Activated CD4-positive, alpha-beta T cell treated with anti-CD3 and anti-CD28 coated beads, Interleukin-2, amount 10 ng/mL, durations not matched to agents 7 days and 5 days (primary cell): ENCODE measurements around the gene CNN3. TPM values are rescaled to one million over a fixed set of nuclear protein-coding genes. Genes with fewer than 3 reads are reported as not detected.

Experiments
- CTCF ChIA-PET: fragments of 350-600 bp; sonication (Branson Sonifier 250); formaldehyde crosslinking; loops from one replicate; lab custom pipeline; 2021; ENCODE audit warnings: antibody characterized with exemption; lab: Charles Lee
- POLR2A ChIA-PET: fragments of 350-600 bp; sonication (Branson Sonifier 250); formaldehyde crosslinking; loops from one replicate; lab custom pipeline; 2021; ENCODE audit warnings: antibody characterized with exemption; lab: Charles Lee
- DNase-seq: peaks from one replicate; pipeline ENCODE4 v3.0.0-alpha.2; 2020
- H3K27ac Mint-ChIP-seq: one replicate; pipeline ENCODE4 v1.8.0; 2021; ENCODE audit warnings: mild to moderate bottlenecking, moderate library complexity, mixed read lengths
- H3K27me3 Mint-ChIP-seq: one replicate; pipeline ENCODE4 v1.8.0; 2021; ENCODE audit warnings: mixed read lengths
- H3K36me3 Mint-ChIP-seq: one replicate; pipeline ENCODE4 v1.8.0; 2021; ENCODE audit warnings: low read depth, mixed read lengths
- H3K4me1 Mint-ChIP-seq: one replicate; pipeline ENCODE4 v1.8.0; 2021; ENCODE audit warnings: mixed read lengths
- H3K4me3 Mint-ChIP-seq: one replicate; pipeline ENCODE4 v1.8.0; 2021; ENCODE audit warnings: mild to moderate bottlenecking, moderate library complexity, mixed read lengths
- H3K9me3 Mint-ChIP-seq: one replicate; pipeline ENCODE4 v1.8.0; 2021; ENCODE audit warnings: mixed read lengths
- total RNA-seq, 2 experiments: library from RNA; stranded (reverse); gene quantifications; one replicate each; pipeline ENCODE4 v1.2.3, GENCODE V29; 2021

CNN3 gene
- total RNA-seq, 2 experiments from 2014 or later = 0.92 to 1.2 TPM

- POLR2A ChIA-PET = no interaction called here
- DNase-seq = no peak
- CTCF ChIA-PET = no interaction called here
- H3K36me3 Mint-ChIP-seq = no peaks in the 10 kb centered on the region
- H3K4me3 Mint-ChIP-seq = no peak overlapping the region
- H3K9me3 Mint-ChIP-seq = no peaks in the 10 kb centered on the region
- no peaks in the 10 kb centered on the region for H3K27me3 Mint-ChIP-seq
- H3K27ac Mint-ChIP-seq = no peak overlapping the region
- no peaks in the 10 kb centered on the region for H3K4me1 Mint-ChIP-seq
Measured at GRCh38 chr1:94955767-94956632, 29.1 kb upstream of the CNN3 start.

- Mint-ChIP-seq H3K4me3 (no peak overlapping the region), H3K27ac (no peak overlapping the region), H3K9me3 (no peaks in the 10 kb centered on the region), H3K36me3 (no peaks in the 10 kb centered on the region), H3K4me1 (no peaks in the 10 kb centered on the region), H3K27me3 (no peaks in the 10 kb centered on the region)
- ChIA-PET CTCF (interaction anchor here (0.9 kb wide), 1 partner anchor 9 kb away, joined by 3 read pairs; no protein-coding TSS in a partner anchor), POLR2A (no interaction called here)
- no peak for DNase-seq
Measured at GRCh38 chr1:94954263-94955220, 27.6 kb upstream of the CNN3 start.

- Mint-ChIP-seq H3K27ac (no peak overlapping the region), H3K4me3 (no peak overlapping the region), H3K27me3 (no peaks in the 10 kb centered on the region), H3K4me1 (no peaks in the 10 kb centered on the region), H3K36me3 (no peaks in the 10 kb centered on the region), H3K9me3 (no peaks in the 10 kb centered on the region)
- POLR2A ChIA-PET = no interaction called here
- CTCF ChIA-PET = no interaction called here
- no peak for DNase-seq
Measured at GRCh38 chr1:94953746-94954145, 26.8 kb upstream of the CNN3 start.

- no peak for DNase-seq
- H3K9me3 Mint-ChIP-seq = no peaks in the 10 kb centered on the region
- POLR2A ChIA-PET = no interaction called here
- H3K36me3 Mint-ChIP-seq = no peaks in the 10 kb centered on the region
- H3K27ac Mint-ChIP-seq = no peak overlapping the region
- no peak overlapping the region for H3K4me3 Mint-ChIP-seq
- H3K27me3 Mint-ChIP-seq = no peaks in the 10 kb centered on the region
- CTCF ChIA-PET = no interaction called here
- H3K4me1 Mint-ChIP-seq = no peaks in the 10 kb centered on the region
Measured at GRCh38 chr1:94953107-94953506, 26.2 kb upstream of the CNN3 start.

GRCh38 chr1:94952539-94952938 is 25.6 kb upstream of the CNN3 start:
- CTCF ChIA-PET = interaction anchor here (0.6 kb wide), 1 partner anchor 1073 kb away, joined by 3 read pairs; no protein-coding TSS in a partner anchor
- H3K27ac Mint-ChIP-seq = no peak overlapping the region
- H3K9me3 Mint-ChIP-seq = no peaks in the 10 kb centered on the region
- no peaks in the 10 kb centered on the region for H3K4me1 Mint-ChIP-seq
- no peak overlapping the region for H3K4me3 Mint-ChIP-seq
- POLR2A ChIA-PET = no interaction called here
- DNase-seq = no peak
- no peaks in the 10 kb centered on the region for H3K36me3 Mint-ChIP-seq
- no peaks in the 10 kb centered on the region for H3K27me3 Mint-ChIP-seq

GRCh38 chr1:94951509-94952208 is 24.7 kb upstream of the CNN3 start:
- Mint-ChIP-seq H3K9me3 (no peaks in the 10 kb centered on the region), H3K4me1 (no peaks in the 10 kb centered on the region), H3K36me3 (no peaks in the 10 kb centered on the region), H3K27ac (no peak overlapping the region), H3K4me3 (no peak overlapping the region), H3K27me3 (no peaks in the 10 kb centered on the region)
- ChIA-PET CTCF (no interaction called here), POLR2A (no interaction called here)
- no peak for DNase-seq

- Mint-ChIP-seq H3K4me1 (no peaks in the 10 kb centered on the region), H3K9me3 (no peaks in the 10 kb centered on the region), H3K36me3 (no peaks in the 10 kb centered on the region), H3K27ac (no peak overlapping the region), H3K27me3 (no peaks in the 10 kb centered on the region), H3K4me3 (no peak overlapping the region)
- DNase-seq = no peak
- ChIA-PET CTCF (no interaction called here), POLR2A (no interaction called here)
Measured at GRCh38 chr1:94951046-94951445, 24.1 kb upstream of the CNN3 start.

- ChIA-PET CTCF (no interaction called here), POLR2A (no interaction called here)
- no peak for DNase-seq
- Mint-ChIP-seq H3K9me3 (no peaks in the 10 kb centered on the region), H3K4me1 (no peaks in the 10 kb centered on the region), H3K27ac (no peak overlapping the region), H3K4me3 (no peak overlapping the region), H3K36me3 (no peaks in the 10 kb centered on the region), H3K27me3 (peaks cover 6% of the 10 kb centered on the region)
Measured at GRCh38 chr1:94949681-94950661, 23.1 kb upstream of the CNN3 start.

GRCh38 chr1:94947437-94947836 is 20.5 kb upstream of the CNN3 start:
- Mint-ChIP-seq H3K27me3 (peaks cover 14% of the 10 kb centered on the region), H3K4me3 (no peak overlapping the region), H3K9me3 (no peaks in the 10 kb centered on the region), H3K36me3 (no peaks in the 10 kb centered on the region), H3K27ac (no peak overlapping the region), H3K4me1 (no peaks in the 10 kb centered on the region)
- DNase-seq = no peak
- ChIA-PET POLR2A (no interaction called here), CTCF (interaction anchor here (1.1 kb wide), 1 partner anchor 291 kb away, joined by 5 read pairs; no protein-coding TSS in a partner anchor)

GRCh38 chr1:94946886-94947285 is 20.0 kb upstream of the CNN3 start:
- Mint-ChIP-seq H3K27me3 (peaks cover 14% of the 10 kb centered on the region), H3K27ac (no peak overlapping the region), H3K36me3 (no peaks in the 10 kb centered on the region), H3K4me3 (no peak overlapping the region), H3K9me3 (no peaks in the 10 kb centered on the region), H3K4me1 (no peaks in the 10 kb centered on the region)
- POLR2A ChIA-PET = no interaction called here
- CTCF ChIA-PET = interaction anchor here (1.1 to 1.4 kb wide), 2 partner anchors 24 to 291 kb away, joined by 3 to 5 read pairs; no protein-coding TSS in a partner anchor
- DNase-seq = no peak

GRCh38 chr1:94942171-94943128 is 15.5 kb upstream of the CNN3 start:
- Mint-ChIP-seq H3K36me3 (no peaks in the 10 kb centered on the region), H3K27me3 (peaks cover 14% of the 10 kb centered on the region), H3K9me3 (no peaks in the 10 kb centered on the region), H3K4me1 (no peaks in the 10 kb centered on the region), H3K27ac (no peak overlapping the region), H3K4me3 (no peak overlapping the region)
- POLR2A ChIA-PET = no interaction called here
- CTCF ChIA-PET = no interaction called here
- no peak for DNase-seq
